GM13977 (cell line): ENCODE data around the gene CALCOCO1.
"Not testable (repeated sequence)": the region's sequence is repeated elsewhere in the genome, so short reads cannot be mapped to it uniquely, and the experiment has no call there.

Experiments
- DNase-seq: peaks from one replicate; pipeline ENCODE4 v3.0.0; 2012; ENCODE audit warnings: low spot score
- CTCF ChIP-seq: IDR thresholded peaks from 2 replicates; pipeline ENCODE4 v1.5.1; 2012; ENCODE audit warnings: mild to moderate bottlenecking, control low read depth; ENCODE audit not compliant: insufficient read depth; ENCODE audit errors: extremely low read depth, missing control alignments
- in situ Hi-C: fragments of 300-500 bp; cut with MboI; formaldehyde crosslinking; loops from one replicate; pipeline ENCODE4 v1.12.0; 2022; ENCODE audit warnings: low sequenced_read_pairs, low pct_unique_long_range_greater_than_20kb, mixed read lengths, inconsistent platforms; ENCODE audit not compliant: unreplicated experiment

Gene CALCOCO1

DNA sequence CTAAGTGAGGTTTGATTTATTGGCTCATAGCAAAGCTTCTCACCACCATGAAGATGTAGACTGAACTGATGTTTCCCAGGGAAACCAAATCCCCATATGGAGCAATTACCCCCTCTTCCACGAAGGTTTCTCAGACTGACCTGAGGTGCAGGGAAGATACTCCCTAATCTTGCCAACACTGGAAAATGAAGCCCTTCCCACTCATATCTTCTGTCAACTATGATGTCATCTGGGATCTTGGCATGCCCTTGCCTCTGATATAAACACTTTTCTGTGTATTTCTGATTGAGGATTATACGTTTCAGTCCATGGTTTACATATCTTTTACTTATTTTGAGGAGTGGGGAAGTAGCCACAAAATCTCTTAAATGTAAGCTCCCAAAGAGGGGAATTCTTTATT is 38.6 kb upstream of the CALCOCO1 start:
- no peak for DNase-seq
- TF ChIP-seq CTCF = no peak
- in situ Hi-C loops = no loop called here

DNA sequence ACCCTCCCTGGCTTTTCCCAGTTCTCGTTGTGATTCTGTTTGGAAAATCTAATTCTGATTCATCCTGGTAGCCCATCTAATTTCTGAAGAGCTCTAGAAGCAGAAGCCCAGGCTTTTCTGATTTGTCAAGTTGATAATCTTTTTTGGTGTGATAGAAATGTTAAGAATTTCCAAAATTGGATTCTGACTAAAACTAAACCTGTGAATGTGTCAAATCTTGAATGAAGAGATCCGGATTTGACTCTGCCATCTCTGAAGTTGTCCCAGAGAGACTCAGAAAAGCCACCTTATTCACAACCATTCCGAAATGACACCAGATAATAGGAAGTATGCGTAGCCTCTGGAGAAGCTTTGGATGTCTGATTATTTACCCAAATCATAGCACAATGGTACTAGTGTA is 37.4 kb upstream of the CALCOCO1 start:
- no peak for DNase-seq
- no peak for TF ChIP-seq CTCF
- in situ Hi-C loops = no loop called here

DNA sequence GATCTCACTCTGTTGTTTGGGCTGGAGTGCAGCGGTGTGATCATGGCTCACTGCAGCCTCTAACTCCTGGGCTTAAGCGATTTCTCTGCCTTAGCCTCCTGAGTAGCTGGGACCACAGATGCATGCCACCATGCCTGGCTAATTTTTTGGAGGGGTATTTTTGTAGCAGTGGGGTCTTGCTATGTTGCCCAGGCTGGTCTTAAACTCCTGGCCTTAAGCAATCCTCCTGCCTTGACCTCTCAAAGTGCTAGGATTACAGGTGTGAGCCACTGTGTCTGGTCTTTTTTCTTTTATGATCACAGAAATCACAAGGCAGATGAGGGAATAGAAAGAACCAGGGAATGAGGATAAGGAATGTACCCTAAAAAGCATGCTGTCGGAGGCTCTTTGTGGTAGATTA is 35.5 kb upstream of the CALCOCO1 start:
- in situ Hi-C loops, DNase-seq: not testable (repeated sequence)

DNA sequence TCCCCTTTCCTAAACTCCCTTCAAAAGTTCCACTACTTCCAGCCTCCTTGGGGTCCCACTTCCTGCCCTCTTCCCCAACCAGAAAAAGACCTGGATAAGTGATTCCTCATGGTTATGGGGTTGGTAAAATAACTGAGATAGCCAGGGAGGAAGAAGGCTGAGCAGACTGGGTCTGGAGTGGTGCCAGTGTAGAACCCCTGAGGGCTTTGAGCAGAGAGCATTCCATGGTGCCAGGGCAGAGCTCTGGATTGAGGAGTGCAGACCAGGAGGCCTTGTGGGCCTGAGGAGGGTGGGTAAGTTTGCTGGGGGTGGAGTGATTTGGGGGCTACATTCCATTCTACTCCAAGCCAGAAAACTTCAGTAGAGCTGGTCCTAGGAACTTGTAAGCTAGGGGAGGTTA is 34.1 kb upstream of the CALCOCO1 start:
- no peak for TF ChIP-seq CTCF
- in situ Hi-C loops = no loop called here

GRCh38 chr12:53759261-53759660 is 32.0 kb upstream of the CALCOCO1 start:
- in situ Hi-C loops = no loop called here
- DNase-seq = no peak
- TF ChIP-seq CTCF = no peak

More for the DNA sequence above, 34.1 kb upstream of the CALCOCO1 start:
- DNase-seq = no peak

- TF ChIP-seq CTCF = no peak
- no peak for DNase-seq
- in situ Hi-C loops = no loop called here
Observed at GRCh38 chr12:53758730-53759103, 31.5 kb upstream of the CALCOCO1 start.

DNA sequence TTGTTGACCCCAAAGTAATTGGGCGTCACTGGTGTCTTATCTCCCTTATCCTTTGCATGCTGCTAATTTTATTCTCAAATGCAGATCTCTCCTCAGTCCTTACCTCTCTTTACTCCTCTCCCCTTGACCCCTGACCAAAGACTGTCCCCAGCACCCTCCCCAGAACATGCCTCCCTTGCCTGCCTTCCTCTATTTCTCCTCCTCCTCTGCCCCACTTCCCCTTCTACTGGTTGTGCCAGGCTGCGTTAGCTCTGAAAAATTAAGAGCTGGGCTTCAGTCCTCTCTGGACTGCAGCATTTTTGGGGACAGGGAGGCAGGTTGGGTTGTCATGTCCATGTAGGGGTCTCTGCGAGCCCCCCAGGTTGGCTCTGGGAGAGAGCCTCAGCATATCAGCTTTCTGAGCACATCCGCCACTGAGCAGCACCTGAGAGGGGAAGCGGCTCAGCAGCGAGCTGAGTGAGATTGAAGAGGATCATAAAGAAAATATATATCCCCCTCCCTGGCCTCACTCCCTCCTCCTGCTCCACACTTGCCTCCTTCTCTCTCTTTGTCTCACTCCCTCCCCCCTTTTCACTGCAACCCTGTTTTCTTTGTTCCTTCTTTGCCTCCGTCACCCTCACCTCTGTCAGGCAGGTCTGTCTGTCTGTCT is 31.0 kb upstream of the CALCOCO1 start:
- no peak for DNase-seq
- TF ChIP-seq CTCF = no peak
- in situ Hi-C loops = no loop called here
